Gastroesophageal sphincter (tissue), 4 donors: Measurements from ENCODE around the gene AKAP8L. TPM values are rescaled to one million over a fixed set of nuclear protein-coding genes. Genes with fewer than 3 reads are reported as not detected.

Source experiments
- ATAC-seq: fragments of 150-250 bp; one replicate; pipeline ENCODE4 v1.9.1; 2016; ENCODE audit warnings: mild to moderate bottlenecking, moderate library complexity
- H3K27ac ChIP-seq, 4 donors: fragments of 200-600 bp; sonication (generic) in 3 of 4; 1 replicate in 3 of 4; 2 replicates in 1 of 4; pipeline ENCODE4 v1.5.1; 2016 to 2019
- H3K27me3 ChIP-seq: fragments of 200-600 bp; sonication (generic); one replicate; pipeline ENCODE4 v1.5.1; 2019
- H3K36me3 ChIP-seq, 2 donors: fragments of 200-600 bp; sonication (generic); one replicate each; pipeline ENCODE4 v1.5.1; 2019; ENCODE audit warnings: control low read depth in 1 of 2
- H3K4me1 ChIP-seq, 3 donors: fragments of 200-600 bp; sonication (generic); 1 replicate in 2 of 3; 2 replicates in 1 of 3; pipeline ENCODE4 v1.5.1; 2016 to 2019; ENCODE audit warnings: control low read depth in 2 of 3
- H3K4me3 ChIP-seq, 2 donors: fragments of 200-600 bp; sonication (generic); one replicate each; pipeline ENCODE4 v1.5.1; 2019; ENCODE audit warnings: mild to moderate bottlenecking in 1 of 2, moderate library complexity in 1 of 2
- H3K9me3 ChIP-seq, 3 donors: fragments of 200-600 bp; sonication (generic); one replicate each; pipeline ENCODE4 v1.5.1; 2017 to 2019; ENCODE audit warnings: control low read depth in 2 of 3
- CTCF ChIP-seq, 4 experiments: fragments of 200-600 bp in 2 of 4; fragments of 450-650 bp in 2 of 4; sonication (generic) in 1 of 4; IDR thresholded peaks; one replicate each; pipeline ENCODE4 v1.5.1; 2017 to 2019; ENCODE audit warnings: antibody characterized with exemption in 4 of 4, mild to moderate bottlenecking in 2 of 4, moderate library complexity in 2 of 4
- EP300 ChIP-seq: sonication (generic); formaldehyde crosslinking; IDR thresholded peaks from one replicate; pipeline ENCODE4 v1.6.1; 2017; ENCODE audit warnings: antibody characterized with exemption, mild to moderate bottlenecking
- POLR2A ChIP-seq, 2 donors: fragments of 450-650 bp; IDR thresholded peaks; one replicate each; pipeline ENCODE4 v1.6.1; 2017; ENCODE audit warnings: antibody characterized with exemption in 2 of 2, mild to moderate bottlenecking in 2 of 2, moderate library complexity in 1 of 2
- POLR2AphosphoS5 ChIP-seq: sonication (generic); formaldehyde crosslinking; IDR thresholded peaks from one replicate; pipeline ENCODE4 v1.6.1; 2017; ENCODE audit warnings: antibody characterized with exemption
- WGBS, 2 donors: methylation state at CpG; one replicate each; pipeline ENCODE4 v1.1.5; 2018; ENCODE audit warnings: low coverage in 1 of 2; 5-methylcytosine and 5-hydroxymethylcytosine counted together
- total RNA-seq, 4 donors: library from RNA; depleted of rRNA; stranded (reverse); fragments of >200 nt; gene quantifications; one replicate each; pipeline ENCODE4 v1.1.0, GENCODE V29; 2016

The AKAP8L gene
- total RNA-seq, 4 donors from 2014 or later, result 61.3 to 102 (median 70.1) TPM

GRCh38 chr19:15427991-15428471 is 9.2 kb upstream of the AKAP8L start:
- no CpG with 5 or more reads among the region's 35 CpGs for WGBS, 2 donors
- Histone ChIP-seq H3K4me3 (no peak overlapping the region), H3K4me1 (peaks cover 0 to 40% (median 21%) of the 10 kb centered on the region in 3 donors), H3K27me3 (no peaks in the 10 kb centered on the region), H3K36me3 (peaks cover 0 to 73% of the 10 kb centered on the region in 2 donors), H3K9me3 (peaks cover 0 to 6% (median 0%) of the 10 kb centered on the region in 3 donors), H3K27ac (no peak overlapping the region)
- TF ChIP-seq POLR2AphosphoS5, result no peak
- TF ChIP-seq POLR2A (IDR thresholded peaks at IDR 0.05), result no peak
- TF ChIP-seq EP300, result no peak
- TF ChIP-seq CTCF (IDR thresholded peaks at IDR 0.05), result no peak
- no peak for ATAC-seq

GRCh38 chr19:15427350-15427700 is 8.5 kb upstream of the AKAP8L start:
- Histone ChIP-seq H3K4me1 (peaks cover 0 to 39% (median 21%) of the 10 kb centered on the region in 3 donors), H3K27me3 (no peaks in the 10 kb centered on the region), H3K4me3 (no peak overlapping the region), H3K9me3 (peaks cover 0 to 8% (median 0%) of the 10 kb centered on the region in 3 donors), H3K36me3 (peaks cover 0 to 80% of the 10 kb centered on the region in 2 donors), H3K27ac (no peak overlapping the region)
- TF ChIP-seq POLR2AphosphoS5 (no peak), CTCF (IDR thresholded peaks at IDR 0.05) (no peak), POLR2A (IDR thresholded peaks at IDR 0.05) (no peak), EP300 (no peak)
- ATAC-seq, result no peak
- WGBS, 2 donors, result 95% methylated on average over 8 of the region's 25 CpGs; no CpG with 5 or more reads in 1 of the 2 donors

- Histone ChIP-seq H3K27ac (no peak overlapping the region), H3K9me3 (peaks cover 0 to 8% (median 0%) of the 10 kb centered on the region in 3 donors), H3K4me1 (peaks cover 0 to 38% (median 20%) of the 10 kb centered on the region in 3 donors), H3K36me3 (peaks cover 0 to 84% of the 10 kb centered on the region in 2 donors), H3K27me3 (no peaks in the 10 kb centered on the region), H3K4me3 (no peak overlapping the region)
- 71 to 100% methylated on average over 4 to 8 of the region's 16 CpGs for WGBS, 2 donors
- no peak for TF ChIP-seq POLR2AphosphoS5
- no peak for ATAC-seq
These were observed 7.9 kb upstream of the AKAP8L start for GRCh38 chr19:15426485-15427349.

- H3K4me3 ChIP-seq, result no peak overlapping the region
- ATAC-seq, result no peak
- H3K27ac ChIP-seq, result no peak overlapping the region
- peaks cover 0 to 90% of the 10 kb centered on the region in 2 donors for H3K36me3 ChIP-seq
- TF ChIP-seq EP300 (no peak), POLR2A (IDR thresholded peaks at IDR 0.05) (no peak), CTCF (IDR thresholded peaks at IDR 0.05) (no peak), POLR2AphosphoS5 (no peak)
- no peaks in the 10 kb centered on the region for H3K27me3 ChIP-seq
- H3K9me3 ChIP-seq, result peaks cover 0 to 8% (median 0%) of the 10 kb centered on the region in 3 donors
- WGBS, 2 donors, result 100% methylated on average over 2 of the region's 36 CpGs
- peaks cover 0 to 25% (median 7%) of the 10 kb centered on the region in 3 donors for H3K4me1 ChIP-seq
These were observed 6.6 kb upstream of the AKAP8L start for GRCh38 chr19:15425321-15425950.

GRCh38 chr19:15424692-15425272 is 6.0 kb upstream of the AKAP8L start:
- 100% methylated on average over 4 of the region's 38 CpGs; no CpG with 5 or more reads in 1 of the 2 donors for WGBS, 2 donors
- no peak overlapping the region for H3K4me3 ChIP-seq
- H3K4me1 ChIP-seq, result peaks cover 0 to 23% (median under 1%) of the 10 kb centered on the region in 3 donors
- H3K9me3 ChIP-seq, result peaks cover 0 to 8% (median 0%) of the 10 kb centered on the region in 3 donors
- TF ChIP-seq CTCF (IDR thresholded peaks at IDR 0.05) (no peak), POLR2A (IDR thresholded peaks at IDR 0.05) (no peak), POLR2AphosphoS5 (no peak), EP300 (no peak)
- ATAC-seq, result no peak
- H3K27ac ChIP-seq, result no peak overlapping the region
- no peaks in the 10 kb centered on the region for H3K27me3 ChIP-seq
- H3K36me3 ChIP-seq, result peaks cover 0 to 85% of the 10 kb centered on the region in 2 donors
